PC-9 (cell line): ENCODE data around the gene USP9X. TPM values are rescaled to one million over a fixed set of nuclear protein-coding genes. Genes with fewer than 3 reads are reported as not detected.

ENCODE experiments used
- BruUV-seq: library from RNA; stranded (reverse); fragments of 400-500 nt; replicated peaks from 2 replicates; lab custom pipeline; 2021; lab: Mats Ljungman, UMichigan
- CTCF ChIA-PET: fragments of 300-600 bp; sonication (Branson Sonifier 250); formaldehyde crosslinking; loops from one replicate; lab custom pipeline; 2022; ENCODE audit warnings: antibody characterized with exemption; lab: Charles Lee
- POLR2A ChIA-PET: fragments of 300-600 bp; sonication (Branson Sonifier 250); formaldehyde crosslinking; loops from one replicate; lab custom pipeline; 2022; ENCODE audit warnings: antibody characterized with exemption; ENCODE audit not compliant: unreplicated experiment; lab: Charles Lee
- DNase-seq, 2 experiments: peaks; one replicate each; pipeline versions ENCODE4 v3.0.0 to v3.0.0-alpha.2; 2015 to 2022; ENCODE audit warnings: mixed read lengths in 1 of 2
- H2AFZ ChIP-seq: fragments of 200-600 bp; sonication (generic); 2 replicates; pipeline ENCODE4 v1.8.1; 2017; ENCODE audit warnings: antibody characterized with exemption
- H3F3A ChIP-seq: fragments of 200-600 bp; sonication (generic); 2 replicates; pipeline ENCODE4 v1.8.1; 2017; ENCODE audit warnings: antibody characterized with exemption, mild to moderate bottlenecking, low read depth; ENCODE audit not compliant: insufficient read depth
- H3K27ac ChIP-seq: fragments of 200-600 bp; sonication (generic); 2 replicates; pipeline ENCODE4 v1.6.1; 2016; ENCODE audit warnings: mixed run types
- H3K27me3 ChIP-seq: fragments of 200-600 bp; sonication (generic); 2 replicates; pipeline ENCODE4 v1.6.1; 2016; ENCODE audit warnings: low read depth, mixed run types; ENCODE audit not compliant: insufficient read depth
- H3K36me3 ChIP-seq: fragments of 200-600 bp; sonication (generic); 2 replicates; pipeline ENCODE4 v1.6.1; 2016; ENCODE audit warnings: low read depth, mixed run types
- H3K4me1 ChIP-seq: fragments of 200-600 bp; sonication (generic); replicated peaks from 2 replicates; pipeline ENCODE4 v1.6.1; 2016; ENCODE audit warnings: mixed run types; ENCODE audit not compliant: insufficient read depth
- H3K4me2 ChIP-seq: fragments of 200-600 bp; sonication (generic); 2 replicates; pipeline ENCODE4 v1.6.1; 2017; ENCODE audit warnings: mixed run types
- H3K4me3 ChIP-seq: fragments of 200-600 bp; sonication (generic); 2 replicates; pipeline ENCODE4 v1.6.1; 2016; ENCODE audit warnings: mixed run types
- H3K79me2 ChIP-seq: fragments of 200-600 bp; sonication (generic); 2 replicates; pipeline ENCODE4 v1.6.1; 2017; ENCODE audit warnings: low read depth, mixed run types
- H3K9me2 ChIP-seq: fragments of 200-600 bp; sonication (generic); 2 replicates; pipeline ENCODE4 v1.8.1; 2017; ENCODE audit warnings: mild to moderate bottlenecking; ENCODE audit not compliant: insufficient read depth
- H3K9me3 ChIP-seq: fragments of 200-600 bp; sonication (generic); 2 replicates; pipeline ENCODE4 v1.8.1; 2016; ENCODE audit warnings: low read depth; ENCODE audit not compliant: insufficient read depth
- H4K20me1 ChIP-seq: fragments of 200-600 bp; sonication (generic); 2 replicates; pipeline ENCODE4 v1.8.1; 2017; ENCODE audit not compliant: insufficient read depth
- CTCF ChIP-seq: fragments of 200-600 bp; sonication (generic); conservative IDR thresholded peaks from 2 replicates; pipeline ENCODE4 v1.6.1; 2017; ENCODE audit warnings: mixed run types, antibody characterized with exemption, mild to moderate bottlenecking, moderate library complexity
- EZH2 ChIP-seq: fragments of 200-600 bp; sonication (generic); IDR thresholded peaks from 2 replicates; pipeline ENCODE4 v1.8.0; 2017; ENCODE audit warnings: antibody characterized with exemption, low read depth
- intact Hi-C: fragments of 100-400 bp; cut with micrococcal nuclease; formaldehyde crosslinking; loops from one replicate; pipeline ENCODE4 v1.10.0; 2022; ENCODE audit not compliant: unreplicated experiment
- total RNA-seq: library from RNA; stranded (reverse); gene quantifications from 2 replicates; pipeline ENCODE4 v1.2.3, GENCODE V29; 2021

USP9X gene
- total RNA-seq, 1 experiment from 2014 or later: 43.2 TPM

- DNase-seq: no peak
- no TSS peak for BruUV-seq
- peaks cover 14% of the 10 kb centered on the region for H3K79me2 ChIP-seq
- TF ChIP-seq EZH2 (no peak), CTCF (no peak)
- no peak overlapping the region for H3K4me2 ChIP-seq
- H3K4me1 ChIP-seq: 0 out of 2 replicates have a peak, but pooled peaks cover 6% of the 10 kb centered on the region
- H3K27ac ChIP-seq: no peak overlapping the region
- H4K20me1 ChIP-seq: no peaks in the 10 kb centered on the region; the same call in 1 of the 2 replicates
- no peaks in the 10 kb centered on the region for H3K36me3 ChIP-seq
- H2AFZ ChIP-seq: no peak overlapping the region
- intact Hi-C loops: no loop called here
- H3K4me3 ChIP-seq: no peak overlapping the region
- no peaks in the 10 kb centered on the region for H3K9me3 ChIP-seq
- ChIA-PET POLR2A (no interaction called here), CTCF (no interaction called here)
- no peaks in the 10 kb centered on the region for H3F3A ChIP-seq
- H3K9me2 ChIP-seq: no peaks in the 10 kb centered on the region
- H3K27me3 ChIP-seq: no peaks in the 10 kb centered on the region
Observed at GRCh38 chrX:41081821-41082220, 3.4 kb upstream of the USP9X start.

- H3K79me2 ChIP-seq: peaks cover 24% of the 10 kb centered on the region
- no peak for DNase-seq
- H3K4me2 ChIP-seq: no peak overlapping the region
- no peaks in the 10 kb centered on the region for H3F3A ChIP-seq
- TF ChIP-seq CTCF (no peak), EZH2 (no peak)
- no peak overlapping the region for H2AFZ ChIP-seq
- H3K27ac ChIP-seq: no peak overlapping the region
- H3K27me3 ChIP-seq: no peaks in the 10 kb centered on the region
- H3K4me1 ChIP-seq: 0 out of 2 replicates have a peak, but pooled peaks cover 6% of the 10 kb centered on the region
- POLR2A ChIA-PET: interaction anchor here (0.6 kb wide), 1 partner anchor 316 kb away, joined by 13 read pairs; no protein-coding TSS in a partner anchor
- no peak overlapping the region for H3K4me3 ChIP-seq
- H4K20me1 ChIP-seq: no peaks in the 10 kb centered on the region; the same call in 1 of the 2 replicates
- no peaks in the 10 kb centered on the region for H3K36me3 ChIP-seq
- BruUV-seq: no TSS peak
- intact Hi-C loops: no loop called here
- CTCF ChIA-PET: no interaction called here
- H3K9me3 ChIP-seq: no peaks in the 10 kb centered on the region
- H3K9me2 ChIP-seq: no peaks in the 10 kb centered on the region
Observed at GRCh38 chrX:41082783-41083182, 2.5 kb upstream of the USP9X start.

GRCh38 chrX:41084044-41084892, 977 bp upstream of the USP9X start:
- Histone ChIP-seq H3K79me2 (peaks cover 38% of the 10 kb centered on the region), H2AFZ (peak overlapping the region; percentile 74; the same call in 1 of the 2 replicates), H3K9me3 (no peaks in the 10 kb centered on the region), H3F3A (no peaks in the 10 kb centered on the region), H3K36me3 (no peaks in the 10 kb centered on the region), H4K20me1 (peaks cover 4% of the 10 kb centered on the region; the same call in 1 of the 2 replicates), H3K27me3 (no peaks in the 10 kb centered on the region), H3K9me2 (no peaks in the 10 kb centered on the region), H3K4me3 (peak overlapping the region; percentile 62), H3K27ac (peak overlapping the region; percentile 92), H3K4me2 (peak overlapping the region; percentile 76), H3K4me1 (0 out of 2 replicates have a peak, but pooled peaks cover 6% of the 10 kb centered on the region)
- intact Hi-C loops: loop anchor here (1.0 kb wide), 1 partner anchor 74 kb away; no protein-coding TSS in a partner anchor
- CTCF ChIA-PET: no interaction called here
- TF ChIP-seq EZH2 (no peak), CTCF (no peak)
- POLR2A ChIA-PET: interaction anchor here (0.5 to 0.7 kb wide), 6 partner anchors 16 to 429 kb away, joined by 3 to 12 read pairs (median 4); no protein-coding TSS in a partner anchor
- peak; percentile 76 to 89 for DNase-seq
- TSS peak; percentile 99 for BruUV-seq
